DOHH2 (cell line): ENCODE measurements around the gene PROB1.
A peak's percentile ranks its signal among the peaks of the same experiment; 100 is the strongest.

ENCODE experiments used
- H3F3A ChIP-seq: fragments of 200-600 bp; sonication (generic), shearing (Covaris generic); 2 replicates; pipeline ENCODE4 v1.6.0; 2016; ENCODE audit warnings: antibody characterized with exemption, mild to moderate bottlenecking; ENCODE audit not compliant: control insufficient read depth, insufficient read depth
- H3K27ac ChIP-seq: fragments of 200-600 bp; sonication (generic); 2 replicates; pipeline ENCODE4 v1.5.1; 2014; ENCODE audit warnings: low read depth, mild to moderate bottlenecking, low read length, moderate library complexity
- H3K27me3 ChIP-seq: fragments of 200-600 bp; sonication (generic); 2 replicates; pipeline ENCODE4 v1.6.1; 2014; ENCODE audit warnings: mild to moderate bottlenecking, low read length, mixed read lengths; ENCODE audit not compliant: control insufficient read depth
- H3K36me3 ChIP-seq: fragments of 200-600 bp; sonication (generic); 2 replicates; pipeline ENCODE4 v1.6.1; 2014; ENCODE audit warnings: mild to moderate bottlenecking, low read length, moderate library complexity, mixed read lengths; ENCODE audit not compliant: control insufficient read depth
- H3K4me1 ChIP-seq: fragments of 200-600 bp; sonication (generic); 2 replicates; pipeline ENCODE4 v1.6.1; 2014; ENCODE audit warnings: mild to moderate bottlenecking, low read length, mixed read lengths; ENCODE audit not compliant: control insufficient read depth
- H3K4me2 ChIP-seq: fragments of 200-600 bp; sonication (generic); 2 replicates; pipeline ENCODE4 v1.6.0; 2014; ENCODE audit warnings: mild to moderate bottlenecking, low read length, moderate library complexity
- H3K4me3 ChIP-seq: fragments of 200-600 bp; sonication (generic); 2 replicates; pipeline ENCODE4 v1.5.1; 2014; ENCODE audit warnings: mild to moderate bottlenecking, low read length, mixed read lengths
- H3K79me2 ChIP-seq: fragments of 200-600 bp; sonication (generic); 2 replicates; pipeline ENCODE4 v1.6.1; 2014; ENCODE audit warnings: mild to moderate bottlenecking, low read length, mixed read lengths; ENCODE audit not compliant: control insufficient read depth
- H3K9me2 ChIP-seq: fragments of 200-600 bp; sonication (generic); replicated peaks from 2 replicates; pipeline ENCODE4 v1.6.1; 2014; ENCODE audit warnings: mild to moderate bottlenecking, low read length, mixed read lengths; ENCODE audit not compliant: control insufficient read depth
- H3K9me3 ChIP-seq: fragments of 200-600 bp; sonication (generic); 2 replicates; pipeline ENCODE4 v1.6.1; 2014; ENCODE audit warnings: antibody characterized with exemption, low read length, mixed read lengths; ENCODE audit not compliant: control insufficient read depth, insufficient read depth
- H4K20me1 ChIP-seq: fragments of 200-600 bp; sonication (generic); 2 replicates; pipeline ENCODE4 v1.6.0; 2014; ENCODE audit warnings: low read depth, mild to moderate bottlenecking, antibody characterized with exemption, low read length, moderate library complexity; ENCODE audit not compliant: control insufficient read depth, insufficient read depth
- CTCF ChIP-seq: fragments of 200-600 bp; sonication (generic); IDR thresholded peaks from one replicate; pipeline ENCODE4 v1.5.1; 2014; ENCODE audit warnings: antibody characterized with exemption, mild to moderate bottlenecking, low read depth, low read length; ENCODE audit not compliant: poor library complexity, severe bottlenecking
- EZH2phosphoT487 ChIP-seq: fragments of 200-600 bp; sonication (generic); IDR thresholded peaks from 2 replicates; pipeline ENCODE4 v1.6.1; 2017; ENCODE audit warnings: borderline replicate concordance, mild to moderate bottlenecking, antibody characterized with exemption, low read length, moderate library complexity, mixed read lengths

PROB1 gene

GRCh38 chr5:139439013-139439903, 44.4 kb upstream of the PROB1 start, which contains the start of gene DNAJC18:
Gene DNAJC18, minus strand, starts transcription at chr5:139439525. Its CDS starts 80 bp downstream, at chr5:139439445.
- H3K4me1 ChIP-seq = peaks cover 31% of the 10 kb centered on the region
- peaks cover 7% of the 10 kb centered on the region; the same call in 1 of the 2 replicates for H3F3A ChIP-seq
- no peaks in the 10 kb centered on the region for H4K20me1 ChIP-seq
- no peaks in the 10 kb centered on the region for H3K9me2 ChIP-seq
- H3K79me2 ChIP-seq = no peaks in the 10 kb centered on the region
- H3K27me3 ChIP-seq = no peaks in the 10 kb centered on the region
- peak within 1 kb of the TSS; percentile 57 for H3K27ac ChIP-seq
- no peaks in the 10 kb centered on the region for H3K9me3 ChIP-seq
- peak within 1 kb of the TSS; percentile 97 for H3K4me2 ChIP-seq
- peak within 1 kb of the TSS; percentile 98 for H3K4me3 ChIP-seq
- no peaks in the 10 kb centered on the region for H3K36me3 ChIP-seq
- TF ChIP-seq EZH2phosphoT487 (no peak), CTCF (no peak)

GRCh38 chr5:139438707-139439012, 43.8 kb upstream of the PROB1 start:
- Histone ChIP-seq H4K20me1 (no peaks in the 10 kb centered on the region), H3K4me1 (peaks cover 25% of the 10 kb centered on the region), H3F3A (peaks cover 7% of the 10 kb centered on the region; the same call in 1 of the 2 replicates), H3K27me3 (no peaks in the 10 kb centered on the region), H3K9me3 (no peaks in the 10 kb centered on the region), H3K4me3 (peak overlapping the region; percentile 98), H3K9me2 (no peaks in the 10 kb centered on the region), H3K36me3 (no peaks in the 10 kb centered on the region), H3K27ac (no peak overlapping the region), H3K4me2 (peak overlapping the region; percentile 97), H3K79me2 (no peaks in the 10 kb centered on the region)
- TF ChIP-seq CTCF (no peak), EZH2phosphoT487 (no peak)

GRCh38 chr5:139435676-139436075, 40.8 kb upstream of the PROB1 start:
- Histone ChIP-seq H3K36me3 (no peaks in the 10 kb centered on the region), H3K9me2 (no peaks in the 10 kb centered on the region), H3K4me1 (peaks cover 13% of the 10 kb centered on the region), H3K4me2 (no peak overlapping the region), H3K79me2 (no peaks in the 10 kb centered on the region), H3K4me3 (no peak overlapping the region), H3K9me3 (no peaks in the 10 kb centered on the region), H3F3A (no peaks in the 10 kb centered on the region), H3K27me3 (no peaks in the 10 kb centered on the region), H3K27ac (no peak overlapping the region), H4K20me1 (no peaks in the 10 kb centered on the region)
- no peak for TF ChIP-seq EZH2phosphoT487
- TF ChIP-seq CTCF = no peak
